GM23248 (cell line): ENCODE results near the gene NARF. TPM values are rescaled to one million over a fixed set of nuclear protein-coding genes. Genes with fewer than 3 reads are reported as not detected.
A peak's percentile ranks its signal among the peaks of the same experiment; 100 is the strongest.

Experiments
- DNase-seq: peaks from one replicate; pipeline ENCODE4 v3.0.0-alpha.2; 2015
- H2AFZ ChIP-seq: fragments of 200-600 bp; sonication (generic); 2 replicates; pipeline ENCODE4 v1.6.1; 2016; ENCODE audit warnings: antibody characterized with exemption
- H3F3A ChIP-seq: fragments of 200-600 bp; sonication (generic); 2 replicates; pipeline ENCODE4 v1.6.1; 2016; ENCODE audit warnings: mild to moderate bottlenecking, antibody characterized with exemption, mixed run types; ENCODE audit not compliant: insufficient read depth
- H3K27ac ChIP-seq: fragments of 200-600 bp; sonication (generic); 2 replicates; pipeline ENCODE4 v1.5.1; 2016; ENCODE audit warnings: mild to moderate bottlenecking
- H3K27me3 ChIP-seq: fragments of 200-600 bp; sonication (generic); replicated peaks from 2 replicates; pipeline ENCODE4 v1.6.1; 2016; ENCODE audit warnings: mild to moderate bottlenecking; ENCODE audit not compliant: insufficient read depth
- H3K36me3 ChIP-seq: fragments of 200-600 bp; sonication (generic); 2 replicates; pipeline ENCODE4 v1.6.1; 2016; ENCODE audit warnings: low read depth, mild to moderate bottlenecking
- H3K4me1 ChIP-seq: fragments of 200-600 bp; sonication (generic); 2 replicates; pipeline ENCODE4 v1.6.1; 2016; ENCODE audit warnings: mild to moderate bottlenecking; ENCODE audit not compliant: insufficient read depth
- H3K4me2 ChIP-seq: fragments of 200-600 bp; sonication (generic); one replicate; pipeline ENCODE4 v1.6.1; 2016; ENCODE audit warnings: mild to moderate bottlenecking; ENCODE audit not compliant: unreplicated experiment
- H3K4me3 ChIP-seq: fragments of 200-600 bp; sonication (generic); 2 replicates; pipeline ENCODE4 v1.5.1; 2016; ENCODE audit warnings: mild to moderate bottlenecking
- H3K79me2 ChIP-seq: fragments of 200-600 bp; sonication (generic); 2 replicates; pipeline ENCODE4 v1.6.1; 2016; ENCODE audit warnings: mild to moderate bottlenecking; ENCODE audit not compliant: insufficient read depth
- H3K9ac ChIP-seq: fragments of 200-600 bp; sonication (generic); 2 replicates; pipeline ENCODE4 v1.6.1; 2016; ENCODE audit warnings: mild to moderate bottlenecking
- H3K9me2 ChIP-seq: fragments of 200-600 bp; sonication (generic); 2 replicates; pipeline ENCODE4 v1.6.1; 2016; ENCODE audit warnings: mixed run types, mild to moderate bottlenecking, moderate library complexity; ENCODE audit not compliant: insufficient read depth
- H3K9me3 ChIP-seq: fragments of 200-600 bp; sonication (generic); one replicate; pipeline ENCODE4 v1.6.1; 2017; ENCODE audit warnings: low read depth
- H4K20me1 ChIP-seq: fragments of 200-600 bp; sonication (generic); 2 replicates; pipeline ENCODE4 v1.6.0; 2016; ENCODE audit not compliant: insufficient read depth
- EZH2 ChIP-seq: fragments of 200-600 bp; sonication (generic); IDR thresholded peaks from 2 replicates; pipeline ENCODE4 v1.6.1; 2018; ENCODE audit warnings: antibody characterized with exemption, mild to moderate bottlenecking; ENCODE audit not compliant: insufficient read depth, poor library complexity, severe bottlenecking
- EZH2phosphoT487 ChIP-seq: fragments of 200-600 bp; sonication (generic); IDR thresholded peaks from 2 replicates; pipeline ENCODE4 v1.6.1; 2018; ENCODE audit warnings: antibody characterized with exemption, moderate library complexity, mild to moderate bottlenecking, low read depth; ENCODE audit not compliant: insufficient read depth
- WGBS, 2 experiments: methylation state at CpG; one replicate each; pipeline ENCODE4 v1.1.6; 2015 to 2017; ENCODE audit warnings: low lambda C conversion rate in 2 of 2, low coverage in 1 of 2; ENCODE audit errors: missing lambda C conversion rate in 2 of 2; 5-methylcytosine and 5-hydroxymethylcytosine counted together
- in situ Hi-C: fragments of 300-500 bp; cut with MboI; formaldehyde crosslinking; loops from 2 replicates; pipeline ENCODE4 v1.15.0; 2020
- polyA plus RNA-seq: library from polyadenylated mRNA; unstranded; fragments of >200 nt; fragmentation: Nextera tagmentation; extraction: Ambion mirVana; gene quantifications from 2 replicates; pipeline ENCODE4 v1.2.1, GENCODE V29; 2016
- total RNA-seq: library from RNA; depleted of rRNA; stranded (reverse); fragments of >200 nt; shearing (Covaris generic); gene quantifications from 2 replicates; pipeline ENCODE4 v1.2.3, GENCODE V29; 2014

The NARF gene
- total and polyA plus RNA-seq, 2 experiments from 2014 or later = 55.2 to 70.2 TPM

- Histone ChIP-seq H3K4me1 (no peaks in the 10 kb centered on the region), H3K27me3 (no peaks in the 10 kb centered on the region), H3K79me2 (no peaks in the 10 kb centered on the region), H3F3A (no peaks in the 10 kb centered on the region), H3K4me3 (no peak overlapping the region), H3K9me2 (no peaks in the 10 kb centered on the region), H3K36me3 (no peaks in the 10 kb centered on the region), H3K27ac (no peak overlapping the region), H3K9ac (no peak overlapping the region), H3K4me2 (no peak overlapping the region), H4K20me1 (no peaks in the 10 kb centered on the region), H3K9me3 (no peaks in the 10 kb centered on the region), H2AFZ (no peak overlapping the region)
- no peak for DNase-seq
- in situ Hi-C loops = no loop called here
- 90% methylated on average over 23 to 34 of the region's 34 CpGs for whole genome bisulfite sequencing, 2 experiments
- TF ChIP-seq EZH2 (no peak), EZH2phosphoT487 (no peak)
These were observed 18.6 kb upstream of the NARF start for GRCh38 chr17:82439829-82440365.

- no peak for DNase-seq
- no peak overlapping the region for H2AFZ ChIP-seq
- H4K20me1 ChIP-seq = no peaks in the 10 kb centered on the region
- no peaks in the 10 kb centered on the region for H3K4me1 ChIP-seq
- no peak overlapping the region for H3K27ac ChIP-seq
- H3K27me3 ChIP-seq = no peaks in the 10 kb centered on the region
- no peaks in the 10 kb centered on the region for H3K9me2 ChIP-seq
- H3F3A ChIP-seq = no peaks in the 10 kb centered on the region
- H3K9ac ChIP-seq = no peak overlapping the region
- 71 to 72% methylated on average over 18 to 22 of the region's 22 CpGs for WGBS, 2 experiments
- TF ChIP-seq EZH2phosphoT487 (no peak), EZH2 (no peak)
- no peak overlapping the region for H3K4me3 ChIP-seq
- H3K79me2 ChIP-seq = no peaks in the 10 kb centered on the region
- no peaks in the 10 kb centered on the region for H3K36me3 ChIP-seq
- H3K9me3 ChIP-seq = no peaks in the 10 kb centered on the region
- in situ Hi-C loops = no loop called here
- H3K4me2 ChIP-seq = no peak overlapping the region
These were observed 18.0 kb upstream of the NARF start for GRCh38 chr17:82440469-82440981.

- Histone ChIP-seq H3K79me2 (no peaks in the 10 kb centered on the region), H3F3A (no peaks in the 10 kb centered on the region), H3K27ac (no peak overlapping the region), H3K36me3 (no peaks in the 10 kb centered on the region), H3K4me1 (no peaks in the 10 kb centered on the region), H2AFZ (no peak overlapping the region), H3K27me3 (no peaks in the 10 kb centered on the region), H3K9me3 (no peaks in the 10 kb centered on the region), H3K9me2 (no peaks in the 10 kb centered on the region), H3K4me2 (no peak overlapping the region), H3K9ac (no peak overlapping the region), H4K20me1 (no peaks in the 10 kb centered on the region), H3K4me3 (no peak overlapping the region)
- in situ Hi-C loops = no loop called here
- WGBS, 2 experiments = 49 to 58% methylated on average over 7 to 17 of the region's 17 CpGs
- no peak for TF ChIP-seq EZH2phosphoT487
- DNase-seq = peak; percentile 15
These were observed 17.4 kb upstream of the NARF start for GRCh38 chr17:82440991-82441627.

GRCh38 chr17:82441691-82442487 is 16.7 kb upstream of the NARF start:
- no peaks in the 10 kb centered on the region for H3F3A ChIP-seq
- H3K9me3 ChIP-seq = no peaks in the 10 kb centered on the region
- no peak for DNase-seq
- H3K27me3 ChIP-seq = no peaks in the 10 kb centered on the region
- in situ Hi-C loops = no loop called here
- no peak overlapping the region for H3K4me3 ChIP-seq
- H3K79me2 ChIP-seq = no peaks in the 10 kb centered on the region
- WGBS, 2 experiments = 88 to 90% methylated on average over 26 to 27 of the region's 27 CpGs
- no peak overlapping the region for H3K27ac ChIP-seq
- no peak for TF ChIP-seq EZH2phosphoT487
- TF ChIP-seq EZH2 = no peak
- H2AFZ ChIP-seq = no peak overlapping the region
- H3K9me2 ChIP-seq = no peaks in the 10 kb centered on the region
- no peak overlapping the region for H3K9ac ChIP-seq
- H3K36me3 ChIP-seq = no peaks in the 10 kb centered on the region
- no peaks in the 10 kb centered on the region for H4K20me1 ChIP-seq
- no peaks in the 10 kb centered on the region for H3K4me1 ChIP-seq
- H3K4me2 ChIP-seq = no peak overlapping the region
